ENCODE measurements around the gene VSNL1.

The VSNL1 gene

DNA sequence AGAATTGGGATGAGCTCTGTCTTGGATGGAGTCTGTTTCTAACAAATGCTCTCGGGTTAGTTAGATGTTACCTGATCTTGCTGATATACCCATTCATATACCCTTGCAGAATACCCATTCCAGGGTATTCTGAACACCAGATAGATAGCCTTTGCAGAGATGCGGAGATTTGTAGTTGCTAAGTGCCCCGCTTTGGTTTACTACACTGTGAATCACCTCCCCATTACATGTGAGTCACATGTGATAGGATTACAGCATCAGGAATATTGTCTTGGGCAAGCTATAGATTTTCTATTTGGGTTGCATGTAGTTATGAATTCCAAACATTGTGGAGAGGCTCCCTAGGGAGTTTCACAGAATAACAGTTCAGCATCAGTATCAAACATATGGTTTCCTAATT is 3.8 kb downstream of the VSNL1 start:
- Histone ChIP-seq H3K9me3 (ENCODE audit: control insufficient read depth, low read length) (no peaks in the 10 kb centered on the region), H2AFZ (no peak overlapping the region), H3K4me3 (ENCODE audit: low read depth, low read length) (no peak overlapping the region), H3K27me3 (ENCODE audit: control insufficient read depth, insufficient read depth, low read length) (peaks cover 6% of the 10 kb centered on the region), H3K27ac (no peak overlapping the region), H3K9ac (no peak overlapping the region), H3K4me2 (ENCODE audit: low read length) (no peak overlapping the region), H3K4me1 (no peaks in the 10 kb centered on the region), H3K79me2 (no peaks in the 10 kb centered on the region), H3K36me3 (ENCODE audit: control insufficient read depth, insufficient read depth, low read length) (no peaks in the 10 kb centered on the region)
- TF ChIP-seq, protein P1, sequence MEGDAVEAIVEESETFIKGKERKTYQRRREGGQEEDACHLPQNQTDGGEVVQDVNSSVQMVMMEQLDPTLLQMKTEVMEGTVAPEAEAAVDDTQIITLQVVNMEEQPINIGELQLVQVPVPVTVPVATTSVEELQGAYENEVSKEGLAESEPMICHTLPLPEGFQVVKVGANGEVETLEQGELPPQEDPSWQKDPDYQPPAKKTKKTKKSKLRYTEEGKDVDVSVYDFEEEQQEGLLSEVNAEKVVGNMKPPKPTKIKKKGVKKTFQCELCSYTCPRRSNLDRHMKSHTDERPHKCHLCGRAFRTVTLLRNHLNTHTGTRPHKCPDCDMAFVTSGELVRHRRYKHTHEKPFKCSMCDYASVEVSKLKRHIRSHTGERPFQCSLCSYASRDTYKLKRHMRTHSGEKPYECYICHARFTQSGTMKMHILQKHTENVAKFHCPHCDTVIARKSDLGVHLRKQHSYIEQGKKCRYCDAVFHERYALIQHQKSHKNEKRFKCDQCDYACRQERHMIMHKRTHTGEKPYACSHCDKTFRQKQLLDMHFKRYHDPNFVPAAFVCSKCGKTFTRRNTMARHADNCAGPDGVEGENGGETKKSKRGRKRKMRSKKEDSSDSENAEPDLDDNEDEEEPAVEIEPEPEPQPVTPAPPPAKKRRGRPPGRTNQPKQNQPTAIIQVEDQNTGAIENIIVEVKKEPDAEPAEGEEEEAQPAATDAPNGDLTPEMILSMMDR (IDR thresholded peaks at IDR 0.05), result no peak

DNA sequence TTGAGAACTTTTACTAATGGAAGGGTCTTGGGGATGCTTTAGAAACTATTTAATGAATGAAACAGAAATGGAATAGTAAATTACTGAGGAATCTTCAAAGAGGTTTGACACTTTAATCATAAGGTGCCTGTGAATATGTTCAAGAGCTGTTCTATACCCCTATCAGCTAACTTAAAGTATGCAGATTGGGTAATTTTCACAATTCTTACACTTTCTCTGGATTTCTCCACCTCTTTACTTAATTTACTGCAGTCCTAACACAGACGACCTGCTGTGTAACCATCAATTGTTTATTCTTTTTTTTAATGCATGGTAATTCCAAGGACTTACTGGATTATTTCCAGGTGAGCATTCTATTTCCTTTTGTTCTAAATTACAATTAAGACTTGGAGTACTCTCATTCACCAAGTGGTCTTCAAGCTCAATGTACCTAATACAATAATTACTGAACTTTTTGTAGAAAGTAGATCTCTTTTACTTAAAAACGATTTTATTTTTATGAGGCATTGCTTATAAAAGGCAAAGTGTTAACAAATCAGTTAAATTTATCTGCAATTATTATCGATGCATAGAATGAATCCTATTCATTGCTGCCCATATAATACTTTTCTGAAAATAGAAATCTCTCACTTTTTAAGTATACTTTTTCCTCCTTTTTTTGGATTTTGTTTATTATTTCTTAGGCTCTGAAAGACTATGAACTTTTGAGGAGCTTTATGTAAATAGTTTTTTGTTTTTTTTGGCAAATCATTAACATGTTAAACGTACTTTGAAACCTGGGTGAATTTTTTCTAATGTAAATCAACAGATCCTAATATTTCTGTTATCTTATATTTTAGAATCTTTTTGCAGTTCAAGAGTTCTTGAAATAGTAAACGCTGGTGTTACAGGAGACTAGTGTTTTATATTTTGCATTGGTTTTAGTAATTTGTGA is 5.5 kb downstream of the VSNL1 start:
- H3K4me3 ChIP-seq (ENCODE audit: low read depth, low read length), result no peak overlapping the region
- no peak overlapping the region for H3K27ac ChIP-seq
- H3K4me2 ChIP-seq (ENCODE audit: low read length), result no peak overlapping the region
- H3K27me3 ChIP-seq (ENCODE audit: control insufficient read depth, insufficient read depth, low read length), result peaks cover 6% of the 10 kb centered on the region
- H3K79me2 ChIP-seq, result no peaks in the 10 kb centered on the region
- H3K4me1 ChIP-seq, result no peaks in the 10 kb centered on the region
- no peak overlapping the region for H2AFZ ChIP-seq
- H3K9ac ChIP-seq, result no peak overlapping the region
- H3K36me3 ChIP-seq (ENCODE audit: control insufficient read depth, insufficient read depth, low read length), result no peaks in the 10 kb centered on the region
- no peaks in the 10 kb centered on the region for H3K9me3 ChIP-seq (ENCODE audit: control insufficient read depth, low read length)
- TF ChIP-seq, protein P1 (IDR thresholded peaks at IDR 0.05), result no peak

DNA sequence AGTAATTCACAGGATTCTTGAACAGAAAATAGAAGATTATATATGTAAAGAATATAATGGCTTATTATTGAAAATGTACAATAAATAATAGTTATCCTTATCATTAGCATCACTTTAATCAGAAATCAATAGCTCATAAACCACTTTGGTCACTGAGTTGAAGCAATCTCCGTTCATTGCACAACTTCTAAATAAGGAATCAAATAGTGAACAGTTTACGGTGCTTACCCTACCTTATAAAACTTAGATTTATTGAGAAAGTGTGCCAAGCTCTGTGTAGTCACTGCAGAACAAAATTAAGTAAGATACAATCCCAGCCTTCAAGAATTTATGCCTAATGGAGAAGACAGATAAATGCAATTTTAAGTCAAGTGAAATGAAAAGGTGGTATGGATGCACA is 6.7 kb downstream of the VSNL1 start:
- TF ChIP-seq, protein P1 (IDR thresholded peaks at IDR 0.05), result no peak
- no peaks in the 10 kb centered on the region for H3K36me3 ChIP-seq (ENCODE audit: control insufficient read depth, insufficient read depth, low read length)
- no peaks in the 10 kb centered on the region for H3K9me3 ChIP-seq (ENCODE audit: control insufficient read depth, low read length)
- H2AFZ ChIP-seq, result no peak overlapping the region
- H3K4me2 ChIP-seq (ENCODE audit: low read length), result no peak overlapping the region
- H3K27me3 ChIP-seq (ENCODE audit: control insufficient read depth, insufficient read depth, low read length), result no peaks in the 10 kb centered on the region
- no peak overlapping the region for H3K4me3 ChIP-seq (ENCODE audit: low read depth, low read length)
- no peak overlapping the region for H3K27ac ChIP-seq
- no peaks in the 10 kb centered on the region for H3K79me2 ChIP-seq
- no peaks in the 10 kb centered on the region for H3K4me1 ChIP-seq
- H3K9ac ChIP-seq, result no peak overlapping the region

DNA sequence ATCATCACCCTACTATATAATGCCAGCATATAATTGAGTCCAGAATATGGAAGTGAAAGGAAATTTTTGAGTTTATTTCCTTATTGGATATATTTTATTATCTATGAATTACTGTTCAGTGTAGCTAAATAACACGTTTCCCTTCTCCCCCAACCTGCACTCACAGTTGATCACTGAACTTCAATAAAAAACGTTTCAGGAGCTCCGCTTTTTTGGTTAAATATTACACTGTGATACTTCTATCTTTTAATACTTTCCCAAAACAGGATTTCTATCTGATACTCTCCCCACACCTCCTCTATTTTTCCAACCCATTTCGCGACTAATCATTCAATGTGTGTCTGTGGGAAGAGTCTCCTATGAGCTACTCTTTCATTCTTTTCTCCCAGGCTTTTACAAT is 7.2 kb downstream of the VSNL1 start:
- TF ChIP-seq, protein P1 (IDR thresholded peaks at IDR 0.05), result no peak
- no peaks in the 10 kb centered on the region for H3K79me2 ChIP-seq
- no peaks in the 10 kb centered on the region for H3K4me1 ChIP-seq
- no peak overlapping the region for H2AFZ ChIP-seq
- H3K9me3 ChIP-seq (ENCODE audit: control insufficient read depth, low read length), result no peaks in the 10 kb centered on the region
- no peak overlapping the region for H3K27ac ChIP-seq
- no peaks in the 10 kb centered on the region for H3K27me3 ChIP-seq (ENCODE audit: control insufficient read depth, insufficient read depth, low read length)
- H3K4me3 ChIP-seq (ENCODE audit: low read depth, low read length), result no peak overlapping the region
- H3K9ac ChIP-seq, result no peak overlapping the region
- H3K36me3 ChIP-seq (ENCODE audit: control insufficient read depth, insufficient read depth, low read length), result no peaks in the 10 kb centered on the region
- H3K4me2 ChIP-seq (ENCODE audit: low read length), result no peak overlapping the region

DNA sequence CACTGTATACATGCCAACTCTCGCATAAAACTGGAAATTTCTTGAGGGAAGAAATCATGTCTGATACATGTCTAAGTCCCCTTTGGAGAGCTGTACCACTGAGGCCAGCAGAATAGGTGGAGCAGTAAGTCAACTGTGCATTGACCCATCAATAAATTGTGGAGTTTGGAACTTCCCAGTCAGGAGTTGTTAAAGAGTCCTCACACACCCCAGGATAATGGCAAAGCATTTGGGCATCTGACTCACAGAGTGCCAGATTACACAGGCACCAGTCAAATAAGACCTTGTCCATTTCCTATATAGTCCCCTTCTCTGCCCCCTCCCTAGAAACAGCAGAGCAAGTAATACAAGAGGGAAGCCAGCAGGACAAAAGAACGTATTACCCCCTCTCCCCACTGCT is 10.4 kb downstream of the VSNL1 start:
- no peaks in the 10 kb centered on the region for H3K36me3 ChIP-seq (ENCODE audit: control insufficient read depth, insufficient read depth, low read length)
- H3K4me2 ChIP-seq (ENCODE audit: low read length), result no peak overlapping the region
- H3K9me3 ChIP-seq (ENCODE audit: control insufficient read depth, low read length), result no peaks in the 10 kb centered on the region
- TF ChIP-seq, protein P1 (IDR thresholded peaks at IDR 0.05), result no peak
- no peak overlapping the region for H3K27ac ChIP-seq
- H3K4me1 ChIP-seq, result no peaks in the 10 kb centered on the region
- H3K9ac ChIP-seq, result no peak overlapping the region
- no peak overlapping the region for H3K4me3 ChIP-seq (ENCODE audit: low read depth, low read length)
- H3K27me3 ChIP-seq (ENCODE audit: control insufficient read depth, insufficient read depth, low read length), result no peaks in the 10 kb centered on the region
- H2AFZ ChIP-seq, result no peak overlapping the region
- no peaks in the 10 kb centered on the region for H3K79me2 ChIP-seq
